GM19099 (cell line): ENCODE data around the gene TSACC.
A peak's percentile ranks its signal among the peaks of the same experiment; 100 is the strongest.

ENCODE experiments used
- POLR2A ChIP-seq: IDR thresholded peaks from 3 replicates; pipeline ENCODE4 v1.6.1; 2011; ENCODE audit warnings: low read depth; ENCODE audit not compliant: insufficient read length; ENCODE audit errors: extremely low read depth

TSACC gene

DNA sequence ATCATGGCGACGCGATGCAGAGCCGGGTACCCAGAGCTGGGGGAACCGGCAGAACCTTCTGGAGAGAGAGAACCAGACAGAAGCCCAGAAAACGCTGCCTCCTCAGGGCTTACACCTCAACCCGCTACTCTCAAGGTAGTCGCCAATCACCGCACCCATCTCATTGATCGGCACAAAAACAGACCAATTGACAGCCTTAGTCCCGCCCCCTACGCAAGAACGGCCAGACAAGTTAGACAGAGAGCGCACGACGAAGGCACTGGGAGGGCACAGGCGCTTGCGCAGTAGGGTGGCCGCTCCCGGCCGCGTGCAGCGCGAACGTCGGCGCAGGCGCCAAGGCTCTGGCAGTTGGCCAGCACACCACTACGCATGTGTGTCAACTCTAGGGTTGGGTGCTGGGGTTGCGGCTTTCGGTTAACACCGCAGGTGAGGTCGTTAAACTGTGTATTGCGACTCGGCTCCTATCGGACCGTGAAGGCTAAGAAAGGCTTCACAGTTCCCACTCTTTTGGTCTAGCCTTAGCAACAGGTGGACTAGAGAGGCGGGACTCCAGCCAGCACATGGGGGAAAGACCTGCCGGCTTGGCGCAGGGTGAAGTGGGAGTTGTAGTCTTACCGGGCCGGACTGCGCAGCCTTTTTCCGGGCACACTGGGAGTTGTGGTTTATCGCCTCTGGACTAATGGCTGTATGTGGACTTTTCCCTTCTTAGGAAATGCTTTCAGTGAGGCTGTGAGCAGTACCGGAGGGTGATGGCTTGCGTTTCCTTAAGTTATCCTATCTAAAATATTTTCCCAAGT, at the start of gene TSACC, which contains the start of gene CCT3:
Gene TSACC, plus strand, starts transcription at position 347 of the 797 bp plus-strand sequence. CDS start 1,232 bp downstream, outside the sequence.
Gene CCT3, minus strand, starts transcription at position 113 of the 797 bp plus-strand sequence. Its CDS starts 108 bp downstream, at position 5.
- TF ChIP-seq POLR2A, result peak; percentile 92

DNA sequence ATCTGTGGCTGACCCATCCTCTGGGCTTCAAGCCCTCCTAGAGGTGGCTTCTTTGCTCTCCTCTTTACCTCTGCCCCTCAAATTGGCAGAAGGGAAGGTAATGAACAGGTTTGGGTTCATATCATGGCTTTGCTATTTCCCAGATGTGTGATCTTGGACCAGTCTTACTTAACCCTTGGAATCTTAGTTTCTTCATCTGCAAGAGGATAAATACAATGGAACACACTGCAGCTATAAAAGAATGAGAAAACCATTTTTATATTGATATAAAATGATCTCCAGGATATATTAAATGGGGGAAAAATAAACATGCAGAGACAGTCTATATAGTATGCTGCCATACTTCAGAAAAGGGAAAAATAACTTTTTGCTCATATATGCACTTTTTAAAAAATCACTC, 48.5 kb upstream of the TSACC start:
- TF ChIP-seq POLR2A, result no peak

DNA sequence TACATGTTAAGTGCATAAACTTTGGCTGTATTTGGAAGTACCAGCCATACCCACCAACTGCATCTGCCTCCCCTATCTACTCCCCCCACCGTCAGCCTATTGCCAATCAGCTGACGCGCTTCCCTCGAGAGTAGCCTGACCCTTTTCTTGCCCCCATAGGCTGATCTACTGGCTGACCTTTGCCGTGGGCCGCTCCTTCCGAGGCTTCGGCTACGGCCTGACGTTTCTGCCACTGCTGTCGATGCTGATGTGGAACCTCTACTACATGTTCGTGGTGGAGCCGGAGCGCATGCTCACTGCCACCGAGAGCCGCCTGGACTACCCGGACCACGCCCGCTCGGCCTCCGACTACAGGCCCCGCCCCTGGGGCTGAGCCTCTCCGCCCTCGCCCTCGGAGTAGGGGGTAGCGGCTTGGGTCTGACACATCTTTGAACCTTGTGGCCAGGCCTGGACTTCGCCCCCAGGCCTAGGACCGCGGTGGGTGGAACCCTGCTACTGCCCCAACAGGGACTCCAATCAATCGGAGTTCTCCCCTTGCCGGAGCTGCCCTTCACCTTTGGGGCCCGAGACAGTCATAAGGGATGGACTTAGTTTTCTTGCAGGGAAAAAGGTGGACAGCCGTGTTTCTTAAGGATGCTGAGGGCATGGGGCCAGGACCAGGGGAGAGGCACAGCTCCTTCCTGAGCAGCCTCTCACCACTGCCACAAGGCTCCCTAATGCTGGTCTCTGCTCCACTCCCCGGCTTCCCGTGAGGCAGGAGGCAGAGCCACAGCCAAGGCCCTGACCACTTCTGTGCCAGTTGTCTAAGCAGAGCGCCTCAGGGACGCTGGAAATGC, 46.9 kb upstream of the TSACC start:
- TF ChIP-seq POLR2A, result no peak

DNA sequence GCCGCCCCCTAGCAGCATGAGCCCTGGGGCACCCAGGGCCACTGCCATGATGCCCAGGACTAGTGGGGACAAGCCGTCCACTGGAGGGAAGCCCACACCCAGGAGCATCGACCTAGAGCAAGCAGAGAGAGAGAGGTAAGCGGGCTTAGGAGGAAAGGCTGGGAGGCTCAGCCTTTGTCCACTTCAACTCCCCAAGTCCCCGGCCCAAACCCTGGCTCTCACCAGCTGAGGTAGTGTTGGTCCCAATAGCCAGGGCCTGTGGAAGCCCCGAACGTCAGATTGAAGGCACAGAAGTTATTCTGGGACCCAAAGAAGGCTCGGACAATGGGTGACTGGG, 45.3 kb upstream of the TSACC start:
- no peak for TF ChIP-seq POLR2A

DNA sequence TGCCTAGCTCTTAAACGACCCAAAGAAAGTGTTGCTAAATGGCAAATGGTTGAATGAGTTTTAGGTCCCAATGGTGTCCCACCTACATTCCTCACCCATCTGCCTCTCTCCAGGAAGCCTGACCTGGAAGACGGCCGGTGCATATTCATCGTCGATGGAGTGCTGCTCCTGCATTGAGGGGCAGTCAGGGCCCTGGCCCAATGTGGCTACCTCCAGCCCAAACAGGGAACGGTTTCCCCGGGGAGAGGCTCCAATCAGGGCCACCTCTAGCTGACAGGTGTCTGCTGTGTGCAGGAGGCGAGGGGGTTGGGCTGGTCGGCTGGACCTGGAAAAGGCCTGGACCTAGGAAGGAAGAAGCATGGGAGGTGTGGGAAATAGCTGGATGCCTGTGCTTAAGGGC, 44.4 kb upstream of the TSACC start:
- TF ChIP-seq POLR2A, result no peak

DNA sequence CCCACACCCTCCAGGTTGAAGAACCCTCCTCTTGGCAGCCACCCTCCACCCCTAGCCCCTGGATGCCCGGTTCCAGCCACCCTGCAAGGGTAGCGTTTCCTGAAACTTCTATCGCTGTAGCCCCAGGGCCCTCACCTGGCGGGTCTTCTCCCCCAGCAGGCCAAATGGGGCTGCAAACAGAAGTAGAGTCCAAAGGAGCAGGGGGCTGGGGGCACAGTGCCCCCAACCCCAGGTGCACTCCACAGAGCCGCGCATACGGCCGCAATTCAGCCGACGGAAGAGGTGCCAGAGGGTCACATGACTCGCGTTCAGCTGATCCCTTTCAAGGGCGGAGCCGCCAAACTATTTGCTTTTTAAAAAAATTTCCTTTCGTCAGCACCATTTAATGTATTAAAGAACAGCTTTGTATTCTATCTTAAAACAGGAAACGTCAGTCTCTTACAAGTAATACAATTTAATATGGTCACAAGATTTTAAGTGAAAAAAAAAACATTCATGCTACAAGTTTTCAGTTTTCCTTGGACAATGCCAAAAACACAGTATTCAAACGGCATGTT, 42.9 kb upstream of the TSACC start, which contains the start of gene GLMP:
Gene GLMP, minus strand, starts transcription at position 289 of the 557 bp plus-strand sequence. Its CDS starts 34 bp downstream, at position 255.
- peak; percentile 67 for TF ChIP-seq POLR2A

DNA sequence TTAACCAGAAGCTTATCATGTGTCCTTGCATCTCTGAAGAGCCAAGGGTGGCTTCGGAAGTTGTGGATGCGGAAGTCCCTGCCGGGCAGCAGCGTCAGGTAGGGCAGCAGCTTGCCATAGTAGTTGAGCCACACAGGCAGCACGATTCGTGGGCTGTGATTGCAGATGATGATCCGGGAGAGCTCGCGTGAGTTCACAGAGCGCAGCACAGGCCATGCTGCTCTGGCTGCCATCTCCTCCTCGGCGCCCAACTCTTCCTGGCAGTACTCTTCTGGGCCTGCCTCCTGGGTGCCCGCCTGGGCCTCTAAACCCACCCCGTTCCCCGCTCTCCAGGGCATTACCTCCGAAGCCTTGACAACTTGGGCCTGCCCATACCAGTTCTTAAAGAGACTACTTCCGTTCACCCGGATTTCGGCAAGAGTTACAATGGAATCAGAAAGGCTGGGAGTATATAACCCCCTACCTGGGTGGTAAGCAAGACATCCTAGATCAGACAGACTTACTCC, 39.4 kb upstream of the TSACC start, which contains the start of gene VHLL:
Gene VHLL, minus strand, starts transcription at position 456 of the 506 bp plus-strand sequence. Its CDS starts 118 bp downstream, at position 338.
- no peak for TF ChIP-seq POLR2A

GRCh38 chr1:156303241-156303640, 35.1 kb upstream of the TSACC start:
- no peak for TF ChIP-seq POLR2A

- TF ChIP-seq POLR2A, result no peak
Measured at GRCh38 chr1:156305215-156305614, 33.1 kb upstream of the TSACC start.

- no peak for TF ChIP-seq POLR2A
Measured at GRCh38 chr1:156308078-156308477, 30.2 kb upstream of the TSACC start.

DNA sequence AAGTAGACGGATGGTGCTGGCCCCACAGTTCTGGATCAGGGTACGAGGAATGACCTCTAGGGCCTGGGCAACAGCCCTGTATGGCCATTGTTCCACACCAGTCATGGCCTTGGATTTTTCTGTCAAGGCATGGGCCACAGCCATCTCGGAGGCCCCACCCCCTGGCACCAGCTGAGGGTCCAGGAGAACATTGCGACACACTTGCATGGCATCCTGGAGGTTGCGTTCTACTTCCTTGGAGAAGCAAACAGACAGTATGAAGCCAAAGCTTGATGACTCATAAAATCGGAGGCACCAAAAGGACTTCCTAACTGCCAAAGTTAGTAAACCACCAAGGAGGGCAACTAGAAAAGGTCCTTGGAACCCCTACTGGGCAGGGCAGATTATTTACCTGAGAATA, 27.4 kb upstream of the TSACC start:
- TF ChIP-seq POLR2A, result no peak

GRCh38 chr1:156316909-156317308, 21.4 kb upstream of the TSACC start:
- TF ChIP-seq POLR2A, result no peak

GRCh38 chr1:156319664-156320063, 18.7 kb upstream of the TSACC start:
- no peak for TF ChIP-seq POLR2A

DNA sequence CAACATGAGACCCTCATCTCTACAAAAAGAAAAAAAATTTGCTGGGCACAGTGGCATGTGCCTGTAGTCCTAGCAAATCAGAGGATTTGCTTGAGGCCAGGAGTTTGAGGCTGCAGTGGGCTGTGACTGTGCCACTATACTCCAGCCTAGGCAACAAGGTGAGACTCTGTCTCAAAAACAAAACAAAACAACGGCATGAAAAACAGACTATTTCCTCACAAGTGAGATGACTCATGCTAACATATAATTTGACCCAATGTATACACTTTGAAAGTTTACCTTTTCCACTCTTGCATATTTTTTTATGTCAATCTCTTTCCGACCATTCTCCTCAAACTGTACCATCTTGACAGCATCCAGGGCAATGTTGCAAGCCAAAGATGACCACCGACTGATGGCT, 17.8 kb upstream of the TSACC start:
- no peak for TF ChIP-seq POLR2A

- no peak for TF ChIP-seq POLR2A
Measured at GRCh38 chr1:156336242-156336641, 2.1 kb upstream of the TSACC start.
